Activated CD8-positive, alpha-beta memory T cell treated with anti-CD3 and anti-CD28 coated beads for 4 hours (primary cell): ENCODE results near the gene RRP8.

Source experiments
- DNase-seq, 2 donors: peaks; one replicate each; pipeline ENCODE4 v3.0.0-alpha.2; 2020; ENCODE audit warnings: low read depth in 2 of 2

RRP8 gene

GRCh38 chr11:6632116-6633073 is 29.0 kb upstream of the RRP8 start:
- no peak for DNase-seq

GRCh38 chr11:6631361-6631890 is 28.0 kb upstream of the RRP8 start:
- no peak for DNase-seq

- DNase-seq: no peak
Measured at GRCh38 chr11:6630632-6631291, 27.3 kb upstream of the RRP8 start.

- no peak for DNase-seq
Measured at GRCh38 chr11:6629892-6630631, 26.6 kb upstream of the RRP8 start.

- DNase-seq: no peak
Measured at GRCh38 chr11:6629573-6629891, 26.1 kb upstream of the RRP8 start.

GRCh38 chr11:6628526-6628925 is 25.1 kb upstream of the RRP8 start:
- no peak for DNase-seq

GRCh38 chr11:6627762-6628241 is 24.4 kb upstream of the RRP8 start:
- no peak for DNase-seq

GRCh38 chr11:6626971-6627761 is 23.8 kb upstream of the RRP8 start:
- no peak for DNase-seq

GRCh38 chr11:6625832-6626420 is 22.5 kb upstream of the RRP8 start:
- DNase-seq: no peak

- no peak for DNase-seq
Measured at GRCh38 chr11:6625156-6625831, 21.9 kb upstream of the RRP8 start.

GRCh38 chr11:6623391-6624363 is 20.3 kb upstream of the RRP8 start:
- DNase-seq: no peak

GRCh38 chr11:6622261-6623171 is 19.1 kb upstream of the RRP8 start:
- no peak for DNase-seq

- DNase-seq: no peak
Measured at GRCh38 chr11:6621711-6622211, 18.3 kb upstream of the RRP8 start.

- DNase-seq: no peak
Measured at GRCh38 chr11:6620636-6621035, 17.2 kb upstream of the RRP8 start.

GRCh38 chr11:6619004-6619745 is 15.8 kb upstream of the RRP8 start, which contains the start of gene TPP1:
TSS of gene TPP1 (minus strand) at chr11:6619422. CDS start at chr11:6619400, 22 bp downstream.
- peak; percentile 84 to 85 for DNase-seq

- peak; percentile 53 to 67 for DNase-seq
Measured at GRCh38 chr11:6618117-6619003, 14.9 kb upstream of the RRP8 start.
